H1 (cell line): ENCODE measurements around the gene OLFM2. TPM values are rescaled to one million over a fixed set of nuclear protein-coding genes. Genes with fewer than 3 reads are reported as not detected.

Experiments used
- ASH2L ChIP-seq: fragments of 200-600, 300-600 bp; sonication (generic); IDR thresholded peaks from one replicate; pipeline ENCODE4 v1.7.1; 2017; ENCODE audit warnings: low read length
- MAFK ChIP-seq: IDR thresholded peaks from 2 replicates; pipeline ENCODE4 v1.6.1; 2012; ENCODE audit warnings: low read depth, mild to moderate bottlenecking, improper control_type of control experiment, low read length
- NANOG ChIP-seq: IDR thresholded peaks from 2 replicates; pipeline ENCODE4 v1.6.1; 2011; ENCODE audit warnings: low read length, low read depth, mild to moderate bottlenecking, inconsistent platforms; ENCODE audit not compliant: insufficient read depth, poor library complexity, severe bottlenecking
- NRF1 ChIP-seq: IDR thresholded peaks from 2 replicates; pipeline ENCODE4 v1.6.1; 2011; ENCODE audit warnings: mild to moderate bottlenecking, low read depth, low read length, improper control_type of control experiment
- RAD21 ChIP-seq, 2 experiments: IDR thresholded peaks in 1 of 2; conservative IDR thresholded peaks in 1 of 2; 2 replicates each; pipeline ENCODE4 v1.6.1; 2011; ENCODE audit warnings: low read depth in 2 of 2, low read length in 2 of 2, improper control_type of control experiment in 1 of 2, inconsistent platforms in 1 of 2, mild to moderate bottlenecking in 1 of 2, moderate library complexity in 1 of 2
- SIX5 ChIP-seq: IDR thresholded peaks from 2 replicates; pipeline ENCODE4 v1.6.1; 2011; ENCODE audit warnings: mild to moderate bottlenecking, low read depth, low read length
- TAF1 ChIP-seq: IDR thresholded peaks from 2 replicates; pipeline ENCODE4 v1.6.1; 2011; ENCODE audit warnings: mild to moderate bottlenecking, low read depth, low read length
- TAF7 ChIP-seq: optimal IDR thresholded peaks from 2 replicates; pipeline ENCODE3; 2011; ENCODE audit warnings: low read depth, mild to moderate bottlenecking, inconsistent platforms, low read length, moderate library complexity, borderline replicate concordance
- TBP ChIP-seq: IDR thresholded peaks from 2 replicates; pipeline ENCODE4 v1.6.1; 2011; ENCODE audit warnings: low read depth, low read length, improper control_type of control experiment
- polyA plus RNA-seq, 7 experiments: library from polyadenylated mRNA; depleted of rRNA in 3 of 7; stranded (reverse) in 5 of 7; unstranded in 2 of 7; fragments of >200 nt in 5 of 7; fragments of 200-250 nt in 2 of 7; gene quantifications; 1 replicate in 5 of 7; 2 replicates in 1 of 7; 4 replicates in 1 of 7; pipeline versions ENCODE4 v1.2.1 to v1.2.3, GENCODE V29; 2011 to 2013; ENCODE audit warnings: missing spikeins in 2 of 7, mixed read lengths in 2 of 7
- total RNA-seq: library from RNA; stranded (reverse); fragmentation: NEBNext Ultra II Directional; extraction: Animal tissue kit (Norgen Biotek cat#: 25700); gene quantifications from 2 replicates; pipeline ENCODE4 v1.2.1, GENCODE V29; 2021
- TF ChIP-seq, protein P1 (sequence below), 3 experiments: IDR thresholded peaks; 1 replicate in 2 of 3; 2 replicates in 1 of 3; pipeline versions ENCODE4 v1.5.1 to v1.6.1; 2011; ENCODE audit warnings: low read length in 3 of 3, mild to moderate bottlenecking in 3 of 3, inconsistent platforms in 2 of 3, low read depth in 1 of 3, moderate library complexity in 1 of 3; ENCODE audit not compliant: insufficient read depth in 1 of 3; ENCODE audit errors: control extremely low read depth in 1 of 3

Gene OLFM2
- total and polyA plus RNA-seq, 2 of the 8 experiments (the other 6 are each of a cell fraction or from before 2014, with no cell fraction given) = 68.2 to 151 TPM

- TF ChIP-seq, protein P1, sequence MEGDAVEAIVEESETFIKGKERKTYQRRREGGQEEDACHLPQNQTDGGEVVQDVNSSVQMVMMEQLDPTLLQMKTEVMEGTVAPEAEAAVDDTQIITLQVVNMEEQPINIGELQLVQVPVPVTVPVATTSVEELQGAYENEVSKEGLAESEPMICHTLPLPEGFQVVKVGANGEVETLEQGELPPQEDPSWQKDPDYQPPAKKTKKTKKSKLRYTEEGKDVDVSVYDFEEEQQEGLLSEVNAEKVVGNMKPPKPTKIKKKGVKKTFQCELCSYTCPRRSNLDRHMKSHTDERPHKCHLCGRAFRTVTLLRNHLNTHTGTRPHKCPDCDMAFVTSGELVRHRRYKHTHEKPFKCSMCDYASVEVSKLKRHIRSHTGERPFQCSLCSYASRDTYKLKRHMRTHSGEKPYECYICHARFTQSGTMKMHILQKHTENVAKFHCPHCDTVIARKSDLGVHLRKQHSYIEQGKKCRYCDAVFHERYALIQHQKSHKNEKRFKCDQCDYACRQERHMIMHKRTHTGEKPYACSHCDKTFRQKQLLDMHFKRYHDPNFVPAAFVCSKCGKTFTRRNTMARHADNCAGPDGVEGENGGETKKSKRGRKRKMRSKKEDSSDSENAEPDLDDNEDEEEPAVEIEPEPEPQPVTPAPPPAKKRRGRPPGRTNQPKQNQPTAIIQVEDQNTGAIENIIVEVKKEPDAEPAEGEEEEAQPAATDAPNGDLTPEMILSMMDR (IDR thresholded peaks at IDR 0.05; ENCODE audit: control extremely low read depth in 1 of 3, insufficient read depth in 1 of 3, low read depth in 1 of 3, low read length in 3 of 3) = no peak
- TF ChIP-seq TAF7 (no peak), NRF1 (no peak), TAF1 (no peak), SIX5 (no peak), MAFK (no peak), ASH2L (no peak), RAD21 (IDR thresholded peaks at IDR 0.05 in 1 of 2, conservative IDR thresholded peaks at IDR 0.05 in 1 of 2; ENCODE audit: low read depth in 2 of 2, low read length in 2 of 2) (no peak), TBP (no peak), NANOG (no peak)
- TF ChIP-seq, all 59 proteins: peak for 0
These were observed 72.6 kb downstream of the OLFM2 start (continued) for GRCh38 chr19:9863759-9864158.
